HG03575 (cell line): ENCODE measurements around the gene FTL.
"Not testable (repeated sequence)": the region's sequence is repeated elsewhere in the genome, so short reads cannot be mapped to it uniquely, and the experiment has no call there.

ENCODE experiments used
- ATAC-seq: cut with Tn5 transposase; IDR thresholded peaks from one replicate; pipeline ENCODE4 v1.9.1; 2021; ENCODE audit not compliant: unreplicated experiment, insufficient number of reproducible peaks, low FRiP score; ENCODE audit errors: extremely low read depth

FTL gene

DNA sequence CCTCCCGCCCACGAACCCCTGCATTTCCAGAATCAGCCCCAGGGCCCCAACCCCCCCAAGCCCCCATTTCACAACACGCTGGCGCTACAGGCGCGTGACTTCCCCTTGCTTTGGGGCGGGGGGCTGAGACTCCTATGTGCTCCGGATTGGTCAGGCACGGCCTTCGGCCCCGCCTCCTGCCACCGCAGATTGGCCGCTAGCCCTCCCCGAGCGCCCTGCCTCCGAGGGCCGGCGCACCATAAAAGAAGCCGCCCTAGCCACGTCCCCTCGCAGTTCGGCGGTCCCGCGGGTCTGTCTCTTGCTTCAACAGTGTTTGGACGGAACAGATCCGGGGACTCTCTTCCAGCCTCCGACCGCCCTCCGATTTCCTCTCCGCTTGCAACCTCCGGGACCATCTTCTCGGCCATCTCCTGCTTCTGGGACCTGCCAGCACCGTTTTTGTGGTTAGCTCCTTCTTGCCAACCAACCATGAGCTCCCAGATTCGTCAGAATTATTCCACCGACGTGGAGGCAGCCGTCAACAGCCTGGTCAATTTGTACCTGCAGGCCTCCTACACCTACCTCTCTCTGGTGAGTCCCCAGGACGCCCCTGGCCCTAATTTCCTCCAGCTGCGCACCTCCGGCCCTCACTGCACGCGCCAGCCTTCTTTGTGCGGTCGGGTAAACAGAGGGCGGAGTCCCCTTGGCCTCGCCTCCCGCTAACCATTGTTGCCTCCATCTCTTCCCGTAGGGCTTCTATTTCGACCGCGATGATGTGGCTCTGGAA lies at the start of gene FTL:
Gene FTL (plus strand): TSS at position 270 of the 766 bp plus-strand sequence. CDS start 199 bp downstream, at position 469.
- ATAC-seq = no peak

- ATAC-seq = no peak
Observed at GRCh38 chr19:48915757-48916156, 49.4 kb upstream of the FTL start.

- ATAC-seq = no peak
Observed at GRCh38 chr19:48918071-48918470, 47.0 kb upstream of the FTL start.

DNA sequence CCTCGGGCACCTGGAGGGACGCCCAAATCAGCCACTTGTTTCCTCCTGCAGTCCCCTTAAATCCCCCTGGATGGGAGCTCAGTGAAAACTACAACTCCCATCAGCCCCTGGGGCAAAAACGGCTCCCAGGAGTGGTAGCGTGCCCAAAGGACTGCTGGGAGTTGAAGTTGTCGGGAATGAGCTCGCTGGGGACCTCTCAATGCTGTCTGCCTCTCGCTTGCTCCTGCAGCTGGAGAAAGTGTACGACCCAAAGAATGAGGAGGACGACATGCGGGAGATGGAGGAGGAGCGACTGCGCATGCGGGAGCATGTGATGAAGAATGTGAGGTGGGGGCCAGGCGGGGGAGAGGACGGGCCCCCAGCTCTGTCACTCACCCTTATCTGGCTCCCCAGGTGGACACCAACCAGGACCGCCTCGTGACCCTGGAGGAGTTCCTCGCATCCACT lies 46.3 kb upstream of the FTL start:
- ATAC-seq = no peak

GRCh38 chr19:48919271-48919670 lies 45.8 kb upstream of the FTL start:
- not testable (repeated sequence) for ATAC-seq

DNA sequence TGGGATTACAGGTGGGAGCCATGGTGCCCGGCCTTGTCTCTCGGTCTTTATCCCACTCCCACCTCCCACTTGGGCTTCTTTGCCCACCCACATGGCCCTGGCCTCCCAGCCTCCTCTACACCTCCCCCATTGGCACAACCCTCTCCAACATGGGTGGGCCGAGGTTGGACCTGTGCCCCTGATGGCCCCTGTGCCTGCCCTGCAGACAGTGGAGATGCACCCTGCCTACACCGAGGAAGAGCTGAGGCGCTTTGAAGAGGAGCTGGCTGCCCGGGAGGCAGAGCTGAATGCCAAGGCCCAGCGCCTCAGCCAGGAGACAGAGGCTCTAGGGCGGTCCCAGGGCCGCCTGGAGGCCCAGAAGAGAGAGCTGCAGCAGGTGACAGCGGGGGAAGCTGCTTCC lies 44.2 kb upstream of the FTL start:
- ATAC-seq = no peak

DNA sequence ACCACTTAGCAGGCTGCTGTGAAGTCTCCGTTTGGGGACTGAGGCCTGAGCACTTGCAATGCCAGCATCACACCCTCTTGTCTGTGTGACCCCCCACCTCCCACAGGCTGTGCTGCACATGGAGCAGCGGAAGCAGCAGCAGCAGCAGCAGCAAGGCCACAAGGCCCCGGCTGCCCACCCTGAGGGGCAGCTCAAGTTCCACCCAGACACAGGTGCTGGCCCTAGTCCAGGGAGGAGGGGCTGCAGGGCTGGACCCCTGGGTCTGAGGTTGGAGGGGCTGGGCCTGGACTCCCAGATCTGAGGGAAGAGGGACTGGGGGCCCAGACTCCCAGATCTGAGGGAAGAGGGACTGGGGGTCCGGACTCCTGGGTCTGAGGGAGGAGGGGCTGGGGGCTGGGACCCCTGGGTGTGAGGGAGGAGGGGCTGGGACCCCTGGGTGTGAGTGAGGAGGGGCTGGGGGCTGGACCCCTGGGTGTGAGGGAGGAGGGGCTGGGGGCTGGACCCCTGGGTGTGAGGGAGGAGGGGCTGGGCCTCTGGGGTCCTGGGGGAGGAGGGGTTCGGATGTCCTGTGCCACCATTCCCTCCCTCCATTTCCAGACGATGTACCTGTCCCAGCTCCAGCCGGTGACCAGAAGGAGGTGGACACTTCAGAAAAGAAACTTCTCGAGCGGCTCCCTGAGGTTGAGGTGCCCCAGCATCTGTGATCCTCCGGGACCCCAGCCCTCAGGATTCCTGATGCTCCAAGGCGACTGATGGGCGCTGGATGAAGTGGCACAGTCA lies 43.2 kb upstream of the FTL start:
- ATAC-seq = no peak

GRCh38 chr19:48922548-48923490 lies 42.3 kb upstream of the FTL start:
- no peak for ATAC-seq

DNA sequence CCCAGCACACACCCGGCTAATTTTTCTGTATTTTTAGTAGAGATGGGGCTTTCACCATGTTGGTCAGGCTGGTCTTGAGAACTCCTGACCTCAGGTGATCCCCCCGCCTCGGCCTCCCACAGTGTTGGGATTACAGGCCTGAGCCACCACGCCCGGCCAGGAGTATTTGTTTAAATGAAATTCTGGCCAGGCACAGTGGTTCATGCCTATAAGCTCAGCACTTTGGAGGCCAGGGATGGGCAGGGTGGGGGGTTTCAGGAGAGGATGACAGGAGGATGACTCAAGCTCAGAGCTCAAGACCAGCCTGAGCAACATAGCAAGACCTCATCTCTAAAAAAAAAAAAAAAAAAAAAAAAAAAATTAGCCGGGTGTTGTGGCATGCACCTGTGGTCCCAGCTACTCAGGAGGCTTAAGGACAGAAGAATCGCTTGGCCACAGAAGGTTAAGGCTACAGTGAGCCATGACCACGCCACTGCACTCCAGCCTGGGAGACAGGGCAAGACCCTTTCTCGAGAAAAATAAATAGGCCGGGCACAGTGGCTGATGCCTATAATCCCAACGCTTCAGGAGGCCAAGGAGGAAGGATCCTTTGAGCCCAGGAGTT lies 39.8 kb upstream of the FTL start:
- ATAC-seq = no peak

DNA sequence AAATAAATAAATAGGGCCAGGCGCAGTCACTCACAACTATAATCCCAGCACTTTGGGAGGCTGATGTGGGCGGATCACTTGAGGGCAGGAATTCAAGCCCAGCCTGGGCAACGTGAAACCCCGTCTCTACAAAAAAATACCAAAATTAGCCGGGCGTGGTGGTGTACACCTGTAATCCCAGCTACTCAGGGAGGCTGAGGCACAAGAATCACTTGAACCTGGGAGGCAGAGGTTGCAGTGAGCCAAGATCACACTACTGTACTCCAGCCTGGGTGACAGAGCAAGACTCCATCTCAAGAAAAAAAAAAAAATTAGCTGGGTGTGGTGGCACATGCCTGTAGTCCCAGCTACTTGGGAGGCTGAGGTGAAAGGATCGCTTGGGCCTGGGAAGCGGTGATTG lies 39.2 kb upstream of the FTL start:
- ATAC-seq = not testable (repeated sequence)

DNA sequence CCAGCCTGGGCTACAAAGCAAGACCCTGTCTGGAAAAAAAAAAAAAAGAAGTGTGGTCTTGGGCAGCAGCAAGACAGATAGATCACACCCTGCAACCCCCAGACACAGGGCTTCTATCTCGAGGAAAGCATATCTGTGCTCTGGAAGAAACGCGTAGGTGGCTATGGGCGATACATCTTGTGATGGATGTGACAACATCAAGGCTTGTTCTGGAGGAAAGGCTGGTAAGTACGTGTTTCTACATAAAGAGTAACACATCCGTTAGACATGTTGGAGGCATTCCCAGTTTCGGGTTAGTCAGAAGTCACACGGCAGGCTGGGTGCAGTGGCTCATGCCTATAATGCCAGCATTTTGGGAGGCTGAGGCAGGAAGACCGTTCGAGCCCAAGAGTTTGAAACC lies 38.2 kb upstream of the FTL start:
- no peak for ATAC-seq

GRCh38 chr19:48927692-48928091 lies 37.4 kb upstream of the FTL start:
- ATAC-seq = not testable (repeated sequence)

GRCh38 chr19:48928164-48929025 lies 36.7 kb upstream of the FTL start:
- no peak for ATAC-seq

- no peak for ATAC-seq
Observed at GRCh38 chr19:48933382-48933932, 31.7 kb upstream of the FTL start, which contains the start of gene DHDH. DHDH (plus strand) TSS chr19:48933699; CDS start chr19:48933722, 23 bp downstream.

DNA sequence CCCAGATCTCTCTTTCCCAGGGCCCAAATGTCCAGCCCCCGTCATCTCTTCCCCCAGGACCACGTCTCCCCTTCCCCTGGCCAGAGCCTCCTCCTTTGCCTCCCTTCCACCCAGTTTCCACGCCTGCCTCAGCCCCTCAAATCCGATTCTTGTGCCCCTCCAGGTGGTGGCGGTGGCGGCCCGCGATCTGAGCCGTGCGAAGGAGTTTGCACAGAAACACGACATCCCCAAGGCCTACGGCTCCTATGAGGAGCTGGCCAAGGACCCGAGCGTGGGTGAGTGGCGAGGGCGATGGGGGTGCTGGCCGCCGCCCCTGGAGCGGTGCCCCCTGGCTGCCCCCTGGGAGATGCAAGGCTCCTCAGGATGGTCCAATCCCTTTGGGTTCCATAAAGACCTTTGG lies 30.3 kb upstream of the FTL start:
- ATAC-seq = no peak

GRCh38 chr19:48935864-48936263 lies 29.2 kb upstream of the FTL start:
- no peak for ATAC-seq

DNA sequence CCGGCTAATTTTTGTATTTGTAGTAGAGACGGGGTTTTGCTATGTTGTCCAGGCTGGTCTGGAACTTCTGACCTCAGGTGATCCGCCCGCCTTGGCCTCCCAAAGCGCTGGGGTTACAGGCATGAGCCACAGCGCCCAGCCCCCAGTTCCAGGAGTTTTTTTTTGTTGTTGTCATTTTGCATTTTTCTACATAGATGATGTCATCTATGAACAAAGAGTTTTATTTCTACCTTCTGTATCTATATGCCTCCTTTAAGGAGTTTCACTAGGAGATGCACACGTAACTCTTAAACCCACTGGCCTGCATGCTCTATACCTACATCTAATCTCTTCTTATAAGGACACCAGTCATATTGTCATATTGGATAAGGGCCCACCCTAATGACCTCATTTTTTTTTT lies 26.9 kb upstream of the FTL start:
- ATAC-seq = no peak

DNA sequence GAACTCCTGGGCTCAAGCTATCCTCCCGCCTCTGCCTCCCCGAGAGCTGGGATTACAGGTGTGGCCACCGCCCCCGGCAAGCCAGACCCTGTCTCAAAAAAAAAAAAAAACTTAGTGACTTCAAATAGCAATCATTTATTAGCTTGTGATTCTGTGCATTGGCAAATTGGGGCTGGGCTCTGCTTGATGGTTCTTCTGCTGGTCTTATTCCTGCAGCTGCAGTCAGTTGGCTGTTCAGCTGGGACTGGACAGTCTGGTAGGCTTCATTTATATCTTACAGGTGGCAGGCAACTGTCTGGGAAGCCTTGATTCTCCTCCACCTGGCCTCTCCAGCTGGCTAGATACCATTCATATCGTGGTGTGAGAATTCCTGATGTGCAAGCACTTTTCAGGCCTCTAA lies 24.2 kb upstream of the FTL start:
- ATAC-seq = no peak
